HepG2 (cell line): ENCODE results near the gene DENND10. TPM values are rescaled to one million over a fixed set of nuclear protein-coding genes. Genes with fewer than 3 reads are reported as not detected.

Experiments
- HDAC1 ChIP-seq: sonication (generic); formaldehyde crosslinking; IDR thresholded peaks from 2 replicates; pipeline ENCODE4 v1.5.1; 2020; ENCODE audit warnings: mild to moderate bottlenecking, missing genetic modification reagents
- HIC2 ChIP-seq: sonication (generic); formaldehyde crosslinking; IDR thresholded peaks from 2 replicates; pipeline ENCODE4 v1.9.0; 2022; ENCODE audit warnings: low read depth, missing genetic modification reagents
- MAFF ChIP-seq: IDR thresholded peaks from 2 replicates; pipeline ENCODE4 v1.6.1; 2011; ENCODE audit warnings: low read depth, low read length, improper control_type of control experiment
- PRDM10 ChIP-seq: sonication (generic); formaldehyde crosslinking; IDR thresholded peaks from 2 replicates; pipeline ENCODE4 v1.4.0; 2020; ENCODE audit warnings: low read depth, missing genetic modification reagents
- PRDM15 ChIP-seq: sonication (generic); formaldehyde crosslinking; IDR thresholded peaks from 2 replicates; pipeline ENCODE4 v1.4.0; 2020; ENCODE audit warnings: missing genetic modification reagents
- RFX5 ChIP-seq: IDR thresholded peaks from 2 replicates; pipeline ENCODE4 v1.6.1; 2011; ENCODE audit warnings: low read depth, low read length, improper control_type of control experiment
- RXRA ChIP-seq: sonication (generic); formaldehyde crosslinking; IDR thresholded peaks from 2 replicates; pipeline ENCODE4 v1.5.1; 2020; ENCODE audit warnings: missing genetic modification reagents
- SAFB2 ChIP-seq: sonication (generic); formaldehyde crosslinking; IDR thresholded peaks from 2 replicates; pipeline ENCODE4 v1.5.1; 2020; ENCODE audit warnings: missing genetic modification reagents, low read depth, mild to moderate bottlenecking, borderline replicate concordance
- SALL1 ChIP-seq: sonication (generic); formaldehyde crosslinking; IDR thresholded peaks from 2 replicates; pipeline ENCODE4 v1.8.0; 2022; ENCODE audit warnings: mild to moderate bottlenecking, missing genetic modification reagents
- SRSF4 ChIP-seq: fragments of 200-400 bp; formaldehyde crosslinking; IDR thresholded peaks from one replicate; pipeline ENCODE4 v1.6.1; 2018; ENCODE audit warnings: mild to moderate bottlenecking, low read depth, low read length, moderate library complexity; ENCODE audit not compliant: poor library complexity, severe bottlenecking
- SSRP1 ChIP-seq: IDR thresholded peaks from 2 replicates; pipeline ENCODE4 v1.6.1; 2016; ENCODE audit warnings: control low read depth
- STAG1 ChIP-seq: sonication (generic); formaldehyde crosslinking; IDR thresholded peaks from 2 replicates; pipeline ENCODE4 v1.4.0; 2020; ENCODE audit warnings: missing genetic modification reagents
- ZNF687 ChIP-seq: sonication (generic); formaldehyde crosslinking; IDR thresholded peaks from 2 replicates; pipeline ENCODE4 v1.5.1; 2020; ENCODE audit warnings: mild to moderate bottlenecking, missing genetic modification reagents, moderate library complexity
- ZNF747 ChIP-seq: sonication (generic); formaldehyde crosslinking; IDR thresholded peaks from 2 replicates; pipeline ENCODE4 v1.8.1; 2023; ENCODE audit warnings: missing genetic modification reagents, mild to moderate bottlenecking, borderline replicate concordance
- ZNF766 ChIP-seq: sonication (generic); formaldehyde crosslinking; IDR thresholded peaks from 2 replicates; pipeline ENCODE4 v1.5.0; 2020; ENCODE audit warnings: missing genetic modification reagents, borderline replicate concordance
- polyA plus RNA-seq, 8 experiments: library from polyadenylated mRNA; depleted of rRNA in 3 of 8; stranded (reverse) in 7 of 8; unstranded in 1 of 8; fragments of >200 nt; fragmentation: Illumina TruSeq in 4 of 8; extraction: Trizol in 4 of 8; gene quantifications; 2 replicates each; pipeline versions ENCODE4 v1.2.1 to v1.2.3, GENCODE V29; 2011 to 2016; ENCODE audit warnings: low read depth in 4 of 8, missing spikeins in 1 of 8, mixed read lengths in 1 of 8; ENCODE audit not compliant: insufficient read depth in 1 of 8
- total RNA-seq, 5 experiments: library from RNA; depleted of rRNA; stranded (reverse); fragments of >200 nt; fragmentation: Illumina TruSeq; extraction: Trizol; gene quantifications; 2 replicates each; pipeline ENCODE4 v1.2.3, GENCODE V29; 2016; ENCODE audit warnings: low read depth in 1 of 5

DENND10 gene
- total and polyA plus RNA-seq, 2 of the 13 experiments (the other 11 are each of a cell fraction or from before 2014, with no cell fraction given) = 43.7 to 78.8 TPM

- 0 out of 2 replicates have a peak, but pooled peaks have one; percentile 18 for TF ChIP-seq ZNF766 (CRISPR knock-in tag)
- no peak for TF ChIP-seq SRSF4
- TF ChIP-seq SAFB2 (CRISPR knock-in tag) = 0 out of 2 replicates have a peak, but pooled peaks have one; percentile 48
- TF ChIP-seq SSRP1 (CRISPR knock-in tag) = no peak
- TF ChIP-seq MAFF = no peak
- 0 out of 2 replicates have a peak, but pooled peaks have one; percentile 36 for TF ChIP-seq PRDM15 (CRISPR knock-in tag)
- no peak for TF ChIP-seq PRDM10
- TF ChIP-seq SALL1 (CRISPR knock-in tag) = 0 out of 2 replicates have a peak, but pooled peaks have one; percentile 26
- TF ChIP-seq RFX5 = no peak
- TF ChIP-seq HDAC1 (CRISPR knock-in tag) = no peak
- 0 out of 2 replicates have a peak, but pooled peaks have one; percentile 18 for TF ChIP-seq RXRA (CRISPR knock-in tag)
- TF ChIP-seq STAG1 (CRISPR knock-in tag) = peak; percentile 92
- peak; percentile 37; the same call in 1 of the 2 replicates for TF ChIP-seq ZNF687 (CRISPR knock-in tag)
- TF ChIP-seq HIC2 = peak; percentile 40; the same call in 1 of the 2 replicates
- TF ChIP-seq ZNF747 (CRISPR knock-in tag) = no peak
These were observed 35.7 kb downstream of the DENND10 start (continued) for GRCh38 chr10:119139464-119140067.
